HG02973 (cell line): ENCODE data around the gene ST6GALNAC1.
"Not testable (repeated sequence)": the region's sequence is repeated elsewhere in the genome, so short reads cannot be mapped to it uniquely, and the experiment has no call there.

ENCODE experiments used
- ATAC-seq: cut with Tn5 transposase; IDR thresholded peaks from one replicate; pipeline ENCODE4 v1.9.1; 2021; ENCODE audit warnings: moderate library complexity; ENCODE audit not compliant: unreplicated experiment

The ST6GALNAC1 gene

GRCh38 chr17:76612977-76613851, 30.3 kb downstream of the ST6GALNAC1 start:
- ATAC-seq, result no peak

GRCh38 chr17:76612465-76612864, 31.1 kb downstream of the ST6GALNAC1 start:
- ATAC-seq, result no peak

- no peak for ATAC-seq
Observed at GRCh38 chr17:76611758-76612157, 31.8 kb downstream of the ST6GALNAC1 start.

GRCh38 chr17:76611080-76611749, 32.3 kb downstream of the ST6GALNAC1 start:
- not testable (repeated sequence) for ATAC-seq

DNA sequence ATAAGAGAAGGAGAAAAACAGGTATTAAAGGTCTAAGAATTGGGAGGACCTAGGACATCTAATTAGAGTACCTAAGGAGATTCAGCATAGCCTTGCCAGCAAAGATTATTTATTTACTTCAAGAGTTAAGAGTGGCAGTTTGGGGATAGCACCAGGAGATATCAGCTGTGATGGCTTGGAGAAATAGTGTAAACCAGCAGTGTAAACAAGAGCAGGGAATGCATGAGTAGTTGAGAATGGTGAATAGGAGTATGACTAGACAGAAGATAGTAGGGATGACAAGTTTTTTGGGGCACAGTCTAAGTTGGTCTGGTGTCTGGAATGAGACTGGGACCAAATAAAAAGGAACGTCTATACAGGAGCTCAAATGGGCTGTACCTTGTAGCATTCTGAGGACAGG, 36.9 kb downstream of the ST6GALNAC1 start:
- not testable (repeated sequence) for ATAC-seq

DNA sequence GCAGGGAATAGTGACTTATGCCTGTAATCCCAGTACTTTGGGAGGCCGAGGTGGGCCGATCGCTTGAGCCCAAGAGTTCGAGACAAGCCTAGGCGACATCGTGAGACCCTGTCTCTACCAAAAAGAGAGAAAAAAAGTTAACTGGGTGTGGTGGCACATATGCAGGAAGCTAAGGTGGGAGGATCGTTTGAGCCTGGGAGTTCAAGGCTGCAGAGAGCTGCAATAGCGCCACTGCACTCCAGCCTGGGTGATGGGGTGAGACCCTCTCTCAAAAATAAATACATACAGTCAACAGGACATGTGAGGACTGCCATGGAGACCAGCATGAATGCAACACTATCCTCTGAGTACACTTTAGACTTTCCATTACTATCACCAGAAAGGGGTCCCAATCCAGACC, 42.5 kb downstream of the ST6GALNAC1 start:
- ATAC-seq, result no peak

DNA sequence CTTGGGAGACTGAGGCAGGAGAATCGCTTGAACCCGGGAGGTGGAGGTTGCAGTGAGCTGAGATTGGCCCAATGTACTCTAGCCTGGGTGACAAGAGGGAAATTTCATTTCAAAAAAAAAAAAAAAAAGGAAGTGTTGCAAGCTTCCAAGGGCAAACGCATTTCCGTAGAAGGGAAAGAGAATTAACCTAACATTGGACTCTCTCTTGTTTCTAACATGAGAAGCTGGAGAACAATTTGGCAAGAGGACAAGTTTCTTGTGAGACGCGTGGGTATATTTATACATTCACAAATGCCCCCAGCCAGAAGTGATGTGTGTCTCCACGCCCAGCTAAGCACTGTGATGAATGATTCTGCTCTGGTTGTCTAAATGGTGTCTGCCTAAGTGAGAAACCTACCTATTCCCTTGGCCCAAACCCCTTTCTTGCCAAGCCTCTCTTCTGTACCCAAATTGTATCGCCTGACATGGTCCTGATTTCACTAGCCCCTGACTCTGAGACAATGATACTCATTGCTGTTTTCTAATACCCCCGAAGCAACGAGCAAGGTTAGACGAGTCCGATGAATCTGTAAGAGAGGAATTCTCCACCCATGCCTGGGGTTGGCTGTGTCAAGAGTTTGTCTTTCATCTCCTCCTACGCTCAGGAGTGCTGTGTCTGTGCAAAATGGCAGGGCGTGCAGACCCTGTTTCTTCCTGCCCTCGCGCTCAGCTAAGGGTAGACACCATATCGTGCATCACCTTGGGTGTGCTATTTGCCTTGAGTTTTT, 43.7 kb downstream of the ST6GALNAC1 start:
- ATAC-seq, result no peak

DNA sequence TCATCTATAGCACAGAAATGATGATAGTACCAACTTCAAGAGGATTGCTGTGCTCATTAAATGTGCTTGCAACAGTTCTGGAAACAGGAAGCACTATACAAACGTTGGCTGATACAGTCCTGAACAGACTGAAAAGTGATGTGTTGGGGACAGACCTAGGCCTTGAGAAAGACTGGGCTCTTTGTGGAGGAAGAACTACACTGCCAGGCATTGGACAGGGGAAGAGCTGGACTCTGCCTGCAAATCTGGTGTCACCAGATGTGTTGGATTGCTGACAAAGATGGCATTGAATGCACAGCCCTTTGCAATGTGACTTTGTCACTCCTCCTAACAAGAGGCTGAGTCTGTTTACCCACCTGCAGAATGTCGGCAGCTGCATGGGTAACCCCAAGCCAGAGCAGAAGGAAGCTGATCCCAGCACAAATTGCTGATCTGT, 45.5 kb downstream of the ST6GALNAC1 start:
- ATAC-seq, result no peak

GRCh38 chr17:76597156-76598003, 46.2 kb downstream of the ST6GALNAC1 start:
- ATAC-seq, result no peak

- ATAC-seq, result no peak
Observed at GRCh38 chr17:76594690-76595089, 48.9 kb downstream of the ST6GALNAC1 start.

DNA sequence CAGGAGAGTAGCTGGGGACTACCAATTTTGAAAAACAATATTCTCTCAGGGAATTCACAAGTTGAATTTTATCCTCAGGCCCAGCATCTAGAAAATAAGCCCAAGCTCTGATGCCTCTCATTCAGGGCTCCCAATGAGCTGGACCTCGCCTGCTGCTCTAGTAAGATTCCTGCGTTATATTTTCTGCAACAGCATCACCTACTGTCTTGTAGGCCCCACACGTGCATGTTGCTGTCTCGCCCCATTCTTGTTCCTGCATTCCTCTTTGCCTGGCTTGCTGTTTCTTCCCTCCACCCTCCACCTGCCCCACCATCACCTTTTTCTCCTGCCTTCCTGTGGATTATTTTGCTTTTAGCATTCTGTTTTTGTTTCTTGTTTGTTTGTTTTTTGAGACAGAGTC, 49.6 kb downstream of the ST6GALNAC1 start:
- no peak for ATAC-seq

DNA sequence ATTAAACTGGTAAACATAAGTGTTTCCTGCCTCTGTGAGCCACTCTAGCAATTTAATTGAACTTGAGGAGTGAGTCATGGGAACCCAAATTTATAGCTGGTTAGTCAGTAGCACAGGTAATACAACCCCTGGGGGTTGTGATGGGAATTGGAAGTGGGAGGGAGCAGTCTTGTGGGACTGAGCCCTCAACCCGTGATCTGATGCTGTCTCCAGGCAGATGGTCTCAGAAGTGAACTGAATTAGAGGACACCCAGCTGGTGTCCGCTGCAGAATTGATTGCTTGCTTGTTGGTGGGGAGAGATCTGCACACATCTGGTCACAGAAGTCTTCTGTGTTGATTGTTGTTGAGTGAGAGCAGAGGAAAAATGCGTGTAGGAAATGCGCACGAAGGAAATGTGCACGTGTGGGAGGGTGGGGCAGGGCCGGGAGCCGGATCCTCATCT, 50.2 kb downstream of the ST6GALNAC1 start:
- no peak for ATAC-seq

- ATAC-seq, result no peak
Observed at GRCh38 chr17:76588182-76588581, 55.4 kb downstream of the ST6GALNAC1 start.

DNA sequence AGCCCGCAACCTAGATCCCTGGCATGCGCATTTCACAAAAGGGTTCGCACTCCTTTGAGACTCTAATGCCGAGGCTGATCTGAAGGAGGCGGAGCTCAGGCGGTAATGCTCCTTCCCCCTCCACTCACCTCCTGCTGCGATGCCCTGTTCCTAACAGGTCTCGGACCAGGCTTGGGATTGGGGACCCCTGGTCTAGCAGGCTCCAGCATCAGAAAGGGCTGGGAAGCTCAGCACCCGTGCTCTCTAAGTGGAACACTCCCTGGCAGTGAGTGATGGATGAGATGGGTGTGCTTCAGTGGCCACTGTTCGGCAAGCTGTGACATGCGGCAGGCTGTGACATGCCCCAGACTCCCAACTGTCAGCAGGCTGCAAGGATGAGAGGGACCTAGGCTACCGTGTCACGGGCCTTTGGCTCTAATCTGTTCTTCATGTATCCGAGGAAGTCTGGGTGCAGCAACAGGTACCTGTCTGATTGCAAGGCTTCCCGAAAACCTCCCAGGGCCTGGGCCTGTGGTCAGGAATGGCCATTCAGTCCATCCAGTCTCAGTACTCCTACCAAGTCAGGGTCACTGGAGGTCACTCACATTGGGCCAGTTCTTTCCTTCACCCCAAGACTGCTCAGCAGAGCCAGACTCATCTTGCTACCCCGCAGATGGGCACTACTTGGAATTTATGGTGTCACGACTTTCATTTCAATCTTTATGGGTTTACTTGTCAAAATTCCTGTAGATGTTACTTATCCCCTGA, 56.6 kb downstream of the ST6GALNAC1 start:
- ATAC-seq, result no peak

DNA sequence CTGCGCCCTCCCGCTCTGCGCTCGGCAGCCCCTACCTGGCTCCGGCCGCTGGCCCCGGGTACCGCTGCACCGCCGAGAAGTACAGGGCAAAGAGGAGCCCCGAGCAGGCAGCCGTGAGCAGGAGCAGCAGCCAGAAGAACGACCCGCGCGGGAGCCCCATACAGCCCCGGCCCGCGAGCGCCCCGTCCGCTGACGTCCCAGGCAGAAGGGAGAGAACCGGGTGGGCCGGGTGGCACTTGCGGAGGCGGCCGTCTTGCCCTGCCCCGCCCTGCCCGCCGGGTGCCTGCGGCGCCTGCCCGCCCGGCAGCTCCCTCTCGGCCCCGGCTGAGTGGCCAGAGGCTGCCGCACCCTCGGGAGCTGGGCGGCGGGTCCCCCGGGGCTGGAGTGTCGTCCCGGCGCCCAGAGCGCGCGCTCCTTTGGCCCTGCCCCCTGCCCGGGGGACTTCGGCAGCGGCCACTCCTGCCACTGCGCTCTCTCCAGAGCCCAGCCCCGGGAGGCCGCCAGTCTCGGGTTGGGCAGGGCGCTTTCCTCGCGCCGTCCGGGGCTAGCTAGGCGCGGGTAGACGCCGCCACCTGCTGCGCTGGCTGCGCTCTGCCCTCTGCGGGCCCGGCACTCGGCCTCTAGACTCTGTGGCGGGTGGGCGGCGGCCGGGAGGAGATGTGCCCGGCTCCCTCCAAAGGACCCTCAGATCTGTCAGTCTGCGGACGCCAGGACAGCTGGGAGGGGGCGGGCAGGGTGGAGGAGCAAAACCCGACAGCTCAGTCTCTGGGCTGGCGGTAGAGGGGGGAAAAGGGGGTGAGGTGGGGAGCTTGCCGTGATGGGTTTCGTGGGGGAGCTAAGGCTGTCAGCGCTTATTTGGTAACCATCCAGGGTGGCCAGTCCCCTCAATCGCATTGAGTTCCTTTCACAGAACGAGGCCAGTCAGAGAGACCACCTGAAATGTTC, 57.6 kb downstream of the ST6GALNAC1 start, which contains the start of gene ST6GALNAC2:
Gene ST6GALNAC2 (minus strand): TSS at position 212 of the 945 bp plus-strand sequence. CDS start 52 bp downstream, at position 160.
- ATAC-seq, result no peak

GRCh38 chr17:76585033-76585648, 58.4 kb downstream of the ST6GALNAC1 start:
- ATAC-seq, result no peak

GRCh38 chr17:76584427-76585032, 59.0 kb downstream of the ST6GALNAC1 start:
- no peak for ATAC-seq

DNA sequence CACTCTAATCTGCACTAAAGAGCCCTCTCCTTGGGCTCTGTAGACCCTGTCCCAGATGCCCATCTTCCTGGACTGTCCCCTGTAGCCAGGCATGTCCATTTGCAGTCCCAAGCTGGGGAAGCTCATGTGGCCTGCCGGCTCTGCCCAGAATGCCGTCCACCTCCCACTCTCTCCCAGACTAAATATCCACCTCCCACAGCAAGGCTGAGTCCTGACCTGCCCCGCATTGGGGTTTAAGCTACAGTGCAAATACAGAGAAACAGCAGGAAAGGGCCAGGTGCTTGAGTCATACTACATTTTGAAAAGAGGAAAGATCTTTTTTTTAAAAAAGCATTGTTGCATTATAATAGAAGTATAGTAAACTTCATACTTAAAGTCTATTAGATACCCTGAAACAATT, 60.9 kb downstream of the ST6GALNAC1 start:
- no peak for ATAC-seq
